ENCODE measurements around the gene CHRDL2. TPM values are rescaled to one million over a fixed set of nuclear protein-coding genes. Genes with fewer than 3 reads are reported as not detected.
"Not testable (repeated sequence)": the region's sequence is repeated elsewhere in the genome, so short reads cannot be mapped to it uniquely, and the experiment has no call there.

Gene CHRDL2, protein sequence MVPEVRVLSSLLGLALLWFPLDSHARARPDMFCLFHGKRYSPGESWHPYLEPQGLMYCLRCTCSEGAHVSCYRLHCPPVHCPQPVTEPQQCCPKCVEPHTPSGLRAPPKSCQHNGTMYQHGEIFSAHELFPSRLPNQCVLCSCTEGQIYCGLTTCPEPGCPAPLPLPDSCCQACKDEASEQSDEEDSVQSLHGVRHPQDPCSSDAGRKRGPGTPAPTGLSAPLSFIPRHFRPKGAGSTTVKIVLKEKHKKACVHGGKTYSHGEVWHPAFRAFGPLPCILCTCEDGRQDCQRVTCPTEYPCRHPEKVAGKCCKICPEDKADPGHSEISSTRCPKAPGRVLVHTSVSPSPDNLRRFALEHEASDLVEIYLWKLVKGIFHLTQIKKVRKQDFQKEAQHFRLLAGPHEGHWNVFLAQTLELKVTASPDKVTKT
- polyA plus RNA-seq (2014; cell fraction: cytosol; rRNA removed): 0.44 TPM in 1 of 2 replicates, not detected in the other
- polyA plus RNA-seq (2014; cell fraction: nucleus; rRNA removed): 0.81 and 8.5 TPM in 2 replicates

DNA sequence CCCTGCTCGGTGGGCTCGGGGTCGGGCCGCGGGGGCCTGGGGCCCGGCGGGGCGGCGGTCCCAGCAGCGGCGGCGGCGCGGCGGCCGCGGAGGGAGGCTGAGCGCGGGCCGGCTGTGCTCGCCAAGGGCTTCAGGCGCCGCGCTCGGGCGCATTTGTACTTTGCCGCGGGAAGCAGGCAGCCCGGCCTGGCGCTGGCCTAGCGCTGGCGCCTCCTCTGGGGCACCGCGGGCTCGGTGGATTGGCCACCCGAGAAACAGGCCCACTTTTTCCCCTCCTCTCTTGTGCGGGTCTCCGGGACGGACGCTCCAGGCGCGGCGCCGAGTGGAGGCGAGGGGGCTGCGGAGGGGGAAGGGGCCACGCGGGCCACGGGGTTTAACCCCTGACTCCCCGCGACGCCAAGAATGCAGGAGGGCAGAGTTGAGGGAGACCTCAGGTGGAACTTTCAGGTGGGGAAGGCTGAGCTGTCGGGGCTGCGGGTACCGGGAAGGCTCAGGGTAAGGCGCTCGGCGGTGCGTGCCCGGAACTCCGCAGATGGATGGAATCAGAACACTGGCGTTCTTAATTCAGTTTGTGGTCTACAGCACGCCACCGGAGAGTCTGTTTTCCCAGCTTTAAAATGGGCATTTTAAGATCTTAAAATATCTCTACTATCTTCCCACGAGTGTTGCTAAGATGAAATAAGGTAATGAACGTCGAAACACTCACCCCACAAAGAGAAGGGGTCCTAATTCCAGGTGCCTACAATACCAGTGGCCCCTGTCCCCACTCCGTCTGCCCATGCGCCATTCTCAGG lies at the start of gene CHRDL2:
CHRDL2 (minus strand) TSS at position 126 of the 794 bp plus-strand sequence. CDS start 538 bp downstream, outside the sequence.
- no peak for DNase-seq (ENCODE audit: low spot score)

- no peak for DNase-seq (ENCODE audit: low spot score)
These were observed 49.2 kb upstream of the CHRDL2 start for GRCh38 chr11:74780248-74781005.

GRCh38 chr11:74778581-74778980 lies 47.4 kb upstream of the CHRDL2 start:
- no peak for DNase-seq (ENCODE audit: low spot score)

DNA sequence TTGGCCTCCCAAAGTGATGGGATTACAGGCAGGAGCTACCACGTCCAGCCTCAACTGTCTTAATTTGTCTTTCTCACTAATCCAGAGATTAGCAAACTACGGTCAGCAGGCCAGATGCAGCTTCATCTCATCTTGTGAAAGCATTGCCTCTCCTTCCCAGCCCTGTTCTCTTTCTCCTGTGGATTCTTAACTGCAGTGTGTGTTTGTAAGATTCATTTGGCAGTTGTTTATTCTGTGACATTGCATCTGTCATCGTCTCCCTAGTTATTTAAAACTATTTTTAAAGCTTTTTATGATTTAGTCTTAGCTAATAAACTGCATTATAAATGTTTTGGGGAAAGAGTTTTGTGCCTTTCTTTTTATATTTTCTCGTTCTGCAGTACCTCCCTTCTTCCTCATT lies 46.7 kb upstream of the CHRDL2 start:
- DNase-seq (ENCODE audit: low spot score): no peak

GRCh38 chr11:74777038-74777437 lies 45.8 kb upstream of the CHRDL2 start:
- no peak for DNase-seq (ENCODE audit: low spot score)

GRCh38 chr11:74776546-74776945 lies 45.3 kb upstream of the CHRDL2 start:
- DNase-seq (ENCODE audit: low spot score): no peak

DNA sequence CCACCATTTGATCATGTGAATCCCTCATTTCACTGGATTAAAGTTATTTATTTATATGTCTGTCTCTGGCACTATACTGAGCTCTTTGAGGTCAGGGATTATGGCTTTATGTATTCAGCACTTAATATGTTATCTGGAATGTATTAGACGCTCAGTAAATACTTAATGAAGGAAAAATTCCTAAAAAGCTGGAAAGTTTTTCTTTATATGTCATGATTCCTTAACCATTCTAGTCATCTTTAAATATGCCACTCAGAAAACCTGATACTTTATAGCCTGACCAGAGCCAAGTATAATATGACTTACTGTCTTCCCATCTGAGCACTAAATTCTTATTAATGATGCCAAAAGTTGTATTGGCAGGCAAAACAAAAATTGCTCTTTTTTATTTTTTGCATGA lies 44.5 kb upstream of the CHRDL2 start:
- DNase-seq (ENCODE audit: low spot score): no peak

GRCh38 chr11:74773476-74773875 lies 42.2 kb upstream of the CHRDL2 start:
- no peak for DNase-seq (ENCODE audit: low spot score)

DNA sequence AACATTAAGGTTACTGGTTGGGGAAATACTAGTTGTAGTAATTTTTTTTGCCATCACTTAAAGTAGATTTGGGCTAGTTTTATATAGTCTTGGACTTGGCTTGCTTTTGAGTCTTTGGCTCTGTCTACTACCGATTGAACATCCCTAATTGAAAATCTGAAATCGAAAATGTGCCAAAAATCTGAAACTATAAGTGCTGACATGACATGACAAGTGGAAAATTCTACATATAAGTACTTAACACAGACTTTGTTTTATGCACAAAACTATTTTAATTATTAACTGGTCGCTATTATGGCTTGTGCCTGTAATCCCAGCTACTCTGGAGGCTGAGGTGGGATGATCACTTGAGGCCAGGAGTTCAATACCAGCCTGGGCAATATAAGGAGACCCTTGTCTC lies 39.9 kb upstream of the CHRDL2 start:
- DNase-seq (ENCODE audit: low spot score): no peak

- no peak for DNase-seq (ENCODE audit: low spot score)
These were observed 39.2 kb upstream of the CHRDL2 start for GRCh38 chr11:74770456-74770855.

DNA sequence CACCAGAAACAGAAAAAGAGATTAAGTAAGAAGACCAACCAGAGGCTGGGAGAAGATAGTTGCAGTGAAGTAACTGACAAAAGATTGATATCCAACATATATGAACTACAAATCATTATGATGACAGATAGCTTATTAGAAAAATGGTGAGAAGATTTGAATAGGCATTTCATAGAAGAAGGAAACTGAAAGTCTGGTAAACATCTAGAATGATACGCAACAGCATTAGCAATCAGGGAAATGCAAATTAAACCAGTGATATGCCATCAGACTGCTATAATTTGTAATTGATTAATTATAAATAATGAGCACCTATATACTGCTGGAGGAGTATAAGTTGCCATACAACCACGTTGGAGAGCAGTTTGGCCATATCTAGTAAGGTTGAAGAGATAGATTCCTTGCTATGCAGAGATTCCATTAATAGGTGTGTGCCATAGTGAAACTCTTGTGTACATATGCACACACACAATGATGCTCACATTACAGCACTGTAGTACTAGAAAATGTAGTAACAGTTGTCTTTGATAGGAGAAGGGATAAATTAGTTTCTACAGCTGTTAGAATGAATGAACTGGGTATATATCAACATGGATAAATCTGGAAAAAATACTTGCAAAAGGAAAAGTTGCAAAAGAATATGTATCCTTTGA lies 38.0 kb upstream of the CHRDL2 start:
- no peak for DNase-seq (ENCODE audit: low spot score)

- not testable (repeated sequence) for DNase-seq (ENCODE audit: low spot score)
These were observed 37.0 kb upstream of the CHRDL2 start for GRCh38 chr11:74768172-74768651.

DNA sequence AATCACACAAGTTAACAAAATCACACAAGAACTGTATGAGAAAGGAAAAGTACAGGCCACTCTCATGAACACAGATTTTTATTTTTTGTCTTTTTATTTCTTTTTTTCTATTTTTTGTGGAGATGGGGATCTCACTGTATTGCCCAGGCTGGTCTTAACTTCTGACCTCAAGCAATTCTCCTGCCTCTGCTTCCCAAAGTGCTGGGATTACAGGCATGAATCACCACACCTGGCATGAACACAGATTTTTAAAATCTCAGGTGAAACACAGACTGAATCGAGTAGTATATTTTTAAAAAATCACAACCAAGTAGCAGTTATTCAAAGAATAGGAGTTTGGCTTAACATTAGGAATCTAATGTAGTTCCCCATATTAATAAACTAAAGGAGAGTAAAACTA lies 35.7 kb upstream of the CHRDL2 start:
- DNase-seq (ENCODE audit: low spot score): no peak

- DNase-seq (ENCODE audit: low spot score): no peak
These were observed 25.3 kb upstream of the CHRDL2 start for GRCh38 chr11:74756571-74756970.

- DNase-seq (ENCODE audit: low spot score): no peak
These were observed 24.3 kb upstream of the CHRDL2 start for GRCh38 chr11:74755395-74755995.

GRCh38 chr11:74754507-74755252 lies 23.5 kb upstream of the CHRDL2 start:
- DNase-seq (ENCODE audit: low spot score): no peak

DNA sequence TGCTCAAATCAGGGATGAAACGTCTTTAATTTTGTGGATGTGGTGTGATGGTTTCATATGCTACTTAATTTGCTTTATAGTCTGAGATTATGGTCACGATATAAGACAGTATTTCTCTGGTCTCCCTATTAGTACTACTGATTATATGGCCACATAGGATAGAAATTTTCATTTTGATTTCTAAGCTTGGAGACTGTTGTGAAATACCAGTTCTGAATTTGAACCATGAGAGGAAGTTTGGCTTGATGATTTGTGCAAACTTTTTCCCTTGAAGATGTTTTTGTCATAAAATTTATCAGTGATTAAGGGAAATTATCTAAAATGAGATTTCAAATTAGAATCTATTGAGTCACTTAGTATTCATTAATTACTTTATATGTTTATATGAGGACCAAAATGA lies 20.1 kb upstream of the CHRDL2 start:
- DNase-seq (ENCODE audit: low spot score): no peak

DNA sequence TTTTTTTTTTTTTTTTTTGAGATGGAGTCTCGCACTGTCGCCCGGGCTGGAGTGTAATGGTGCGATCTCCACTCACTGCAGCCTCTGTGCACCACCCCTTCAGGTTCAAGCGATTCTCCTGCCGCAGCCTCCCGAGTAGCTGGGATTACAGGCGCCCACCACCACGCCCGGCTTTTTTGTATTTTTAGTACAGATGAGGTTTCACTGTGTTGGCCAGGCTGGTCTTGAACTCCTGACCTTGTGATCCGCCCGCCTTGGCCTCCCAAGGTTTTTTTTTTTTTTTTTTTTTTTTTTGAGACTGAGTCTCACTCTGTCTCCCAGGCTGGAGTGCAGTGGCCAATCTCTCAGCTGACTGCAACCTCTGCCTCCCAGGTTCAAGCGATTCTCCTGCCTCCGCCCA lies 19.4 kb upstream of the CHRDL2 start:
- not testable (repeated sequence) for DNase-seq (ENCODE audit: low spot score)

- no peak for DNase-seq (ENCODE audit: low spot score)
These were observed 18.7 kb upstream of the CHRDL2 start for GRCh38 chr11:74749965-74750296.

All from SK-N-DZ (cell line).